HEK293 (cell line): Measurements from ENCODE around the gene ATAD1.

Experiments used
- CTCF ChIA-PET: fragments of 350-600 bp; formaldehyde crosslinking; extraction: SDS; loops from one replicate; lab custom pipeline; 2021; ENCODE audit warnings: antibody characterized with exemption; lab: Yijun Ruan, JAX
- POLR2A ChIA-PET: fragments of 300-600 bp; formaldehyde crosslinking; extraction: SDS; loops from one replicate; lab custom pipeline; 2020; ENCODE audit warnings: antibody characterized with exemption, inconsistent platforms; lab: Yijun Ruan, JAX
- H3K27ac ChIP-seq: fragments of 200-500 bp; sonication (Bioruptor generic); 2 replicates; pipeline ENCODE4 v1.5.1; 2014; ENCODE audit warnings: low read depth, low read length, control low read depth, inconsistent platforms; ENCODE audit errors: extremely low read depth
- H3K36me3 ChIP-seq, 2 experiments: fragments of 200-500 bp in 1 of 2; sonication (Bioruptor generic) in 1 of 2; 1 replicate in 1 of 2; 2 replicates in 1 of 2; pipeline ENCODE4 v1.5.1; 2014 to 2017; ENCODE audit warnings: inconsistent platforms in 2 of 2, low read length in 2 of 2; ENCODE audit not compliant: control insufficient read depth in 2 of 2, insufficient read depth in 1 of 2
- H3K4me1 ChIP-seq: fragments of 200-500 bp; sonication (Bioruptor generic); 2 replicates; pipeline ENCODE4 v1.5.1; 2014; ENCODE audit warnings: mild to moderate bottlenecking, low read length, inconsistent platforms; ENCODE audit not compliant: control insufficient read depth, insufficient read depth
- H3K4me3 ChIP-seq: 2 replicates; pipeline ENCODE4 v1.5.1; 2011; ENCODE audit warnings: low read depth, mild to moderate bottlenecking, control low read depth, low read length, moderate library complexity
- H3K9me3 ChIP-seq: fragments of 200-500 bp; sonication (Bioruptor generic); 2 replicates; pipeline ENCODE4 v1.5.1; 2014; ENCODE audit warnings: low read depth, low read length, inconsistent platforms; ENCODE audit not compliant: control insufficient read depth, insufficient read depth
- FEZF1 ChIP-seq: fragments of 450-650 bp; formaldehyde crosslinking; IDR thresholded peaks from 2 replicates; pipeline ENCODE4 v1.5.1; 2016; ENCODE audit warnings: missing biosample characterization, missing genetic modification characterization
- HOXC10 ChIP-seq: sonication (generic); formaldehyde crosslinking; IDR thresholded peaks from 2 replicates; pipeline ENCODE4 v1.8.1; 2023; ENCODE audit warnings: mild to moderate bottlenecking, missing genetic modification reagents
- KLF16 ChIP-seq: fragments of 450-650 bp; formaldehyde crosslinking; IDR thresholded peaks from 2 replicates; pipeline ENCODE4 v1.5.1; 2017; ENCODE audit warnings: missing biosample characterization, missing genetic modification characterization
- KLF17 ChIP-seq: fragments of 450-650 bp; formaldehyde crosslinking; IDR thresholded peaks from 2 replicates; pipeline ENCODE4 v1.5.1; 2016; ENCODE audit warnings: missing biosample characterization, missing genetic modification characterization
- REPIN1 ChIP-seq: fragments of 450-650 bp; formaldehyde crosslinking; IDR thresholded peaks from 2 replicates; pipeline ENCODE4 v1.5.1; 2017; ENCODE audit warnings: missing biosample characterization, missing genetic modification characterization, low read depth
- SETDB1 ChIP-seq: IDR thresholded peaks from one replicate; pipeline ENCODE4 v1.6.1; 2017; ENCODE audit warnings: mild to moderate bottlenecking, low read length, moderate library complexity, mixed read lengths; ENCODE audit not compliant: insufficient read length
- SP7 ChIP-seq: fragments of 450-650 bp; formaldehyde crosslinking; IDR thresholded peaks from 2 replicates; pipeline ENCODE4 v1.5.1; 2016; ENCODE audit warnings: missing biosample characterization, missing genetic modification characterization
- TCF7L2 ChIP-seq: IDR thresholded peaks from 2 replicates; pipeline ENCODE4 v1.6.1; 2011; ENCODE audit warnings: low read depth, mild to moderate bottlenecking, inconsistent platforms, low read length, moderate library complexity, borderline replicate concordance
- TSHZ1 ChIP-seq: fragments of 450-650 bp; formaldehyde crosslinking; IDR thresholded peaks from 2 replicates; pipeline ENCODE4 v1.5.1; 2016; ENCODE audit warnings: missing biosample characterization, missing genetic modification characterization, borderline replicate concordance
- ZBTB17 ChIP-seq: fragments of 450-650 bp; formaldehyde crosslinking; IDR thresholded peaks from 2 replicates; pipeline ENCODE4 v1.5.1; 2016; ENCODE audit warnings: missing biosample characterization, missing genetic modification characterization
- ZNF146 ChIP-seq: fragments of 450-650 bp; formaldehyde crosslinking; IDR thresholded peaks from 2 replicates; pipeline ENCODE4 v1.5.1; 2016; ENCODE audit warnings: missing biosample characterization, missing genetic modification characterization
- ZNF280D ChIP-seq: fragments of 450-650 bp; formaldehyde crosslinking; IDR thresholded peaks from 2 replicates; pipeline ENCODE4 v1.5.1; 2016; ENCODE audit warnings: missing biosample characterization, missing genetic modification characterization
- ZNF335 ChIP-seq: fragments of 450-650 bp; formaldehyde crosslinking; conservative IDR thresholded peaks from 2 replicates; pipeline ENCODE4 v1.5.1; 2016; ENCODE audit warnings: missing biosample characterization, missing genetic modification characterization
- ZNF391 ChIP-seq: fragments of 450-650 bp; formaldehyde crosslinking; IDR thresholded peaks from 2 replicates; pipeline ENCODE4 v1.5.1; 2016; ENCODE audit warnings: low read depth, missing biosample characterization, missing genetic modification characterization, borderline replicate concordance
- ZNF404 ChIP-seq: fragments of 450-650 bp; formaldehyde crosslinking; IDR thresholded peaks from 2 replicates; pipeline ENCODE4 v1.5.1; 2017; ENCODE audit warnings: missing biosample characterization, missing genetic modification characterization
- ZNF555 ChIP-seq: fragments of 450-650 bp; formaldehyde crosslinking; conservative IDR thresholded peaks from 2 replicates; pipeline ENCODE4 v1.5.1; 2017; ENCODE audit warnings: missing biosample characterization, mild to moderate bottlenecking, missing genetic modification characterization, inconsistent platforms
- ZNF558 ChIP-seq: fragments of 450-650 bp; formaldehyde crosslinking; IDR thresholded peaks from 2 replicates; pipeline ENCODE4 v1.5.1; 2016; ENCODE audit warnings: missing biosample characterization, missing genetic modification characterization
- ZNF560 ChIP-seq: fragments of 450-650 bp; formaldehyde crosslinking; IDR thresholded peaks from 2 replicates; pipeline ENCODE4 v1.5.1; 2017; ENCODE audit warnings: missing biosample characterization, missing genetic modification characterization, borderline replicate concordance
- ZNF571 ChIP-seq: fragments of 450-650 bp; formaldehyde crosslinking; IDR thresholded peaks from 2 replicates; pipeline ENCODE4 v1.5.0; 2017; ENCODE audit warnings: missing biosample characterization, missing genetic modification characterization

Gene ATAD1

GRCh38 chr10:87721781-87722180, 96.2 kb downstream of the ATAD1 start (continued):
- no peak for TF ChIP-seq ZNF146 (tag by site-specific recombination)
- no peak for TF ChIP-seq ZBTB17 (tag by site-specific recombination)
- no peak for TF ChIP-seq ZNF404
- TF ChIP-seq KLF17 = no peak
- TF ChIP-seq ZNF571 = no peak

- Histone ChIP-seq H3K4me1 (no peaks in the 10 kb centered on the region; the same call in 1 of the 2 replicates), H3K36me3 (peaks cover 4 to 14% of the 10 kb centered on the region in 2 experiments; a peak in 2 of 3 replicates), H3K4me3 (no peak overlapping the region), H3K9me3 (no peaks in the 10 kb centered on the region)
- POLR2A ChIA-PET = no interaction called here
- TF ChIP-seq KLF16 (tag by site-specific recombination) (no peak), ZNF280D (tag by site-specific recombination) (no peak), ZNF335 (tag by site-specific recombination) (no peak), ZNF560 (tag by site-specific recombination) (no peak), TSHZ1 (no peak)
- TF ChIP-seq, all 188 proteins: peak for 0
- no peak overlapping the region for H3K27ac ChIP-seq
- CTCF ChIA-PET = interaction anchor here (2.2 kb wide), 1 partner anchor 14 kb away, joined by 10 read pairs; no protein-coding TSS in a partner anchor
Measured at GRCh38 chr10:87720665-87721064, 97.4 kb downstream of the ATAD1 start.

GRCh38 chr10:87716348-87716670, 101.7 kb downstream of the ATAD1 start:
- Histone ChIP-seq H3K27ac (no peak overlapping the region), H3K36me3 (peaks cover 7 to 51% of the 10 kb centered on the region in 2 experiments; a peak in 2 of 3 replicates), H3K9me3 (no peaks in the 10 kb centered on the region), H3K4me1 (no peaks in the 10 kb centered on the region), H3K4me3 (no peak overlapping the region)
- CTCF ChIA-PET = interaction anchor here (0.6 to 1.1 kb wide), 2 partner anchors 18 to 612 kb away, joined by 3 to 7 read pairs; no protein-coding TSS in a partner anchor
- POLR2A ChIA-PET = no interaction called here
- TF ChIP-seq ZNF555 (no peak), REPIN1 (no peak), SP7 (tag by site-specific recombination) (no peak), HOXC10 (CRISPR knock-in tag) (no peak), ZNF391 (tag by site-specific recombination) (no peak), TCF7L2 (no peak), FEZF1 (tag by site-specific recombination) (no peak), SETDB1 (no peak), ZNF571 (no peak), ZNF558 (no peak)
